GM18867 (cell line): ENCODE data around the gene WDR86.
A peak's percentile ranks its signal among the peaks of the same experiment; 100 is the strongest.

Source experiments
- ATAC-seq: cut with Tn5 transposase; IDR thresholded peaks from one replicate; pipeline ENCODE4 v1.9.1; 2021; ENCODE audit warnings: mild to moderate bottlenecking, moderate library complexity; ENCODE audit not compliant: unreplicated experiment

Gene WDR86

DNA sequence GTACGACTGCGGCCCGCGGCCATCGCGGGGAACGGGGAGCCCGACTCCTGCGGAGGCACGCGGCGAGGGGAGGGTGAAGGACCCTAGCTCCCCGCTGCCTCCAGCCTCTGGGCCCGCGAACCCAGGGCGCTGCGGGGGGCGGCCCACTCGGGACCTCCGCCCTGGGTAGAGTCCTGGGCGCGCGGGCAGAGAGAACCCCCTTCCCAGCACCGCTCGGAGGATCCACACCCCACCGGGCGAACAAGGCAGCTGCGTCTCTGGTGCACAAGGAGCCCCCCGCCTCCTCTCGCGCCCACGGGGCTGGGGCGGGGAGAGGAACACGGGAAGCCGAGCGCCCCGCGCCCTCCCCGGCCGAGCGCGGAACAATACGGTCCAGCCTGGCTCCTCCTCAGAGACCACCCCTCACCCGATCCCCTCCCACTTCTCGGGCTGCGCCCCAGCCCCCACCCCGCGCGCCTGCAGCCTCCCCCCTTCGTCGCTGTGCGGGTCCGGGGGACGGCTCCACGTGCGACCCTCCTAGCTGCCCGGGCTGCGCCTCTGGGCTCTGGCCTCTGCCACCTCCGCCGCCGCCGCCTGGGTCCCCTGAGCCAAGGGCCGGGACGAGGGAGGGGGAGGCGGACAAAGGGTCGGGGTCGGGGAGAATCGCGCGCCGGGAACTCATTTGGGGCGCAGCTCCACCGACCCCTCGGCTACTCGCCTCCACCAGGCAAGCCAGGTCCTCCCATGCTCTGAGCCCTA, at the start of gene WDR86:
TSS of gene WDR86 (minus strand) at position 372 of the 738 bp plus-strand sequence. CDS start 449 bp downstream, outside the sequence.
- no peak for ATAC-seq

DNA sequence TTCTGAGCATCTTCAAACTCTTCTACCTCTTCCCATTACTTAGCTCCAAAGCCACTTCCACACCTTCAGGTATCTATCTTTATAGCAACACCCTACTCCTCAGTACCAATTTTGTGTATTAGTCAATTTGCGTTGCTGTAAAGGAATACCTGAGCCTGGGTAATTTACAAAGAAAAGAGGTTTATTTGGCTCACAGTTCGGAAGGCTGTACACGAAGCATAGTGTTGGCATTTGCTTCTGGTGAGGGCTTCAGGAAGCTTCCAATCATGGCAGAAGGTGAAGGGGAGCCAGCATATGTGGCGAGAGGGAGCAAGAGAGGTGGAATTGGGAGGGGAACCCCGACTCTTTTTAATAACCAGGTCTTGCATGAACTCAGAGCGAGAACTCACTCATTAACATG, 47.7 kb upstream of the WDR86 start:
- ATAC-seq = no peak

GRCh38 chr7:151456782-151457181, 46.9 kb upstream of the WDR86 start:
- no peak for ATAC-seq

GRCh38 chr7:151456276-151456675, 46.4 kb upstream of the WDR86 start:
- ATAC-seq = no peak

DNA sequence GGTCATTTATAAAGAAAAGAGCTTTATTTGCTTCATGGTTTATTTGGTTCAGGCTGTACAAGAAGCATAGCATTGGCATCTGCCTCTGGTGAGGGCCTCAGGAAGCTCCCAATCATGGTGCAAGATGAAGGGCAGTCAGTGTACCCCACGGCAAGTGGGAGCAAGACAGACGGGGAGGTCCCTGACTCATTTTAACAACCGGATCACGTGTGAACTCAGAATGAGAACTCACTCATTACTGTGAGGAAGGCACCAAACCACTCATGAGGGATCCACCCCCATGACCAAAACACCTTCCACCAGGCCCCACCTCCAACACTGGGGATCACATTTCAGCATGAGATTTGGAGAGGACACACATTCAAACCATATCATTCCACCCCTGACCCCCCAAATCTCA, 45.9 kb upstream of the WDR86 start:
- no peak for ATAC-seq

GRCh38 chr7:151454932-151455530, 45.2 kb upstream of the WDR86 start:
- ATAC-seq = no peak

- ATAC-seq = no peak
Measured at GRCh38 chr7:151454305-151454704, 44.5 kb upstream of the WDR86 start.

GRCh38 chr7:151453326-151453791, 43.5 kb upstream of the WDR86 start:
- ATAC-seq = no peak

GRCh38 chr7:151452680-151453325, 43.0 kb upstream of the WDR86 start:
- no peak for ATAC-seq

DNA sequence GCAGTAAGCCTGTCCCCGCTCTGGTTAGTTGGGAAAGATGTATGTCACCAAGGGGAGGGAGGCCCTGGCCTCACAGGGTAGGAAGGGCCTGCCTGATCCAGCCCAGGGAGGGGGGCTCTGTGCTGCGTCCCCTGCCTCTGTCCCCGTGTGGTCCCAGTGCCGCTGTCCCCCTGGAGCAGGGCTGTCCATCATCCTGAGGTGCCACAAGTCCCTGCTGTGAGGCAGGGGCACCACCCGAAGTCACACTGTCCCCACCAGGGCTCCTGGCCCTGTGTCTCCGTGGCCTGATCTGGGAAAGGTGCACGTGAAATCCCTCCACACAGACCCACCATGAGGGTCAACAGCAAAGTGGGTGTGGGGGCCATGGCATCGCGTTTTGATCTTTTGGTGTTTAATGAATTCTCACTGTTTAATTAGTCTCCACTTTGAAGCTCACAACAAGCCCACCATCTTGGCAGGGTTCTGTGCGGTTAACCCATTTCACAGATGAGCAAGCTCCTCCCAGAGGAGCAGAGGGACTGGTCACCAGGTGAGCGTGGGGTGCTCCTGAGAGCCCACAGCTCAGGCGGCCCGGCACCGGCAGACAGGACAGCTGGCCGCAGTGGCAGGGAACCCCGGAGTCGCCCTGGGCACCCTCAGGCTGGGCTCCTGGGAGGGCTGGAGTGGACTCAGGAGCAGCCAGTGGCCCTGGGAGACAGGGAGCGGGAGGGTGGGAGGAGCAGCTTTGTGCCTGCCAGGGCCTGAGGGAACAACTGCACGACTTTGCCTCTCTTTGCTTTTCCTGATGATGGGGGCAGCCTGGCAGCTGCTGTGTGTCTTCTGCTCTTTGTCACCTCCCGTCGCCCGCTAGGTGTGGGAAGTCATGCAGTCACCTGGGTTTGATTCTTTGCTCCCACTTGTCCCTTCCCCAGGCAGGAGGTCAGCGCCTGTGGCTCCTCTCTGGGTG, 42.1 kb upstream of the WDR86 start:
- ATAC-seq = no peak

DNA sequence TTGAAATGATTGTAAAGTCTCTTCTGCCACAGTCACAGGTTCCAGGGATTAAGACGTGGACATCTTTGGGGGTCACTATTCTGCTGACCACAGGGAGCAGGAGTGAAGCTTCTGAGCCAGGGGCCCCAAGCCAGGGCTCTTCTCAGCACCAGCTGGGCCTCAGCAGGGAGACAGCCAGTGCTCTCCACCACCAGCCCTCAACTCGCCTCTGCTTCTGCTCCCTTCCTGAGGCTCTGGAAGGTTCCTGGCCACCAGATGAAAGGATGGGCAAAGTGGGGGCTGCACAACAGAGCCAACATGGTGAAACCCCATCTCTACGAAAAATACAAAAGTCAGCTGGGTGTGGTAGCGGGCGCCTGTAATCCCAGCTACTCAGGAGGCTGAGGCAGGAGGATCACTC, 41.3 kb upstream of the WDR86 start:
- no peak for ATAC-seq

DNA sequence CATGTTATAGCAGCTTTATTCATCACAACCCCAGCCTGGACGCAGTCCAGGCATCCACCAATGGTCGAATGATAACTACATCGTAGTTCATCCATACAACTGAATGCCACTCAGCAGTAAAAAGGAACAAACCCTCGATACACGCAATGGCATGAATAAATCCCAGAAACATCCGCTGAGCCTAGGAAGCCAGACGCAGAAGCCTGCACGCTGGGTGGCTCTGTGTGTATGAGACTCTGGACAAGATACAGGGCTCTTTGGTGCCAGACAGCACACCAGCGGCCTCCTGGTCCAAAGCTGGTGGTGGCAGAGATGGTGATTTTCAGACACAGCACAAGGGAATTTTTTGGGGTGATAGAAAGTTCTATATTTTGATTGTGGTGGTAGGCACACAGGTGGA, 40.2 kb upstream of the WDR86 start:
- no peak for ATAC-seq

GRCh38 chr7:151448261-151449252, 38.7 kb upstream of the WDR86 start:
- peak; percentile 56 for ATAC-seq

- no peak for ATAC-seq
Measured at GRCh38 chr7:151447901-151448260, 38.0 kb upstream of the WDR86 start.

DNA sequence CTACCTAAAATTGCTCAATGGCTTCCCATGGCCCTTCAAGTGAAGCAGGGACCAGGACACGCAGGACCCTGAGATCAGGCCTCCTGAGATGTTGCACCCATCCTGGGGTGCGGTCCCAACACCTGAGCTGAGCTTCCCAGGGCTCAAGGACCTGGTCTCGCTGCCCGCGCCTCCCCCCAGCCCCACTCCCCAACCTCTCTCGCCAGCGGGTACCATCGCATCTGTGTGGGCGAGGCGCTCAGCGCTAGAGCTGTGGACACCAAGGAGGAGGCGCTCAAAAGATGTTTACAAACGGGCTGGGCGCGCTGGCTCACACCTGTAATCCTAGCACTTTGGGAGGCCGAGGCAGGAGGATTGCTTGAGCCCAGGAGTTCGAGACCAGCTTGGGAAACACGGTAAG, 37.5 kb upstream of the WDR86 start:
- ATAC-seq = no peak

DNA sequence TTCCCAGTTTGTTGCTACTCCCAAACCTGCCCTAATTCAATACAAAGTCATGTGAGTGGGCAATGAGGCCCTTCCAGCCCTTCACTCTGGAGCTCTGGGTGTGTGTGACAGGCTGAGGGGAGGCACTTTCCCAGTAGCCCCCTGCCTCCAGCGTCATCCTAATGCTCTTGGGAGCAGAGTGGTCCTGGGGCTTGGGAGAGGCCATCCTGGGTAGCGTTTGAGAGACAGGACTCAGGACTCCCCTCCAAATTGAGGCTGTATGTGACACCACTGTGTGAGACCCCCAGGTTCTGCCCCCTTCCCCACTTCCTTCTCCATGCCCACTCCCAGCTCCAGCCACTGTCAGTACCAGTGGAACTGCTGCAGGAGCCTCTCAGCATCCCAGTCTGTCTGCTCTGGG, 36.6 kb upstream of the WDR86 start:
- ATAC-seq = no peak

- ATAC-seq = no peak
Measured at GRCh38 chr7:151444632-151445031, 34.8 kb upstream of the WDR86 start.

- ATAC-seq = no peak
Measured at GRCh38 chr7:151442776-151443496, 33.1 kb upstream of the WDR86 start.

GRCh38 chr7:151440799-151441445, 31.1 kb upstream of the WDR86 start:
- no peak for ATAC-seq
